Naive thymus-derived CD4-positive, alpha-beta T cell (primary cell): ENCODE results near the gene WDR33. TPM values are rescaled to one million over a fixed set of nuclear protein-coding genes. Genes with fewer than 3 reads are reported as not detected.
A peak's percentile ranks its signal among the peaks of the same experiment; 100 is the strongest.
"Not testable (repeated sequence)": the region's sequence is repeated elsewhere in the genome, so short reads cannot be mapped to it uniquely, and the experiment has no call there.

Experiments
- ATAC-seq: fragments of 150-1000 bp; cut with Tn5 transposase; 2 replicates; pipeline ENCODE4 v1.10.0; 2021; ENCODE audit warnings: mild to moderate bottlenecking, moderate library complexity
- CTCF ChIA-PET: fragments of 350-600 bp; sonication (Branson Sonifier 250); formaldehyde crosslinking; loops from one replicate; lab custom pipeline; 2021; ENCODE audit warnings: antibody characterized with exemption; lab: Charles Lee
- POLR2A ChIA-PET: fragments of 350-600 bp; sonication (Branson Sonifier 250); formaldehyde crosslinking; loops from one replicate; lab custom pipeline; 2021; ENCODE audit warnings: antibody characterized with exemption, inconsistent platforms; lab: Charles Lee
- DNase-seq, 9 donors: peaks; one replicate each; pipeline versions ENCODE4 v3.0.0 to v3.0.0-alpha.2; 2020 to 2022; ENCODE audit warnings: mixed read lengths in 1 of 9
- H3K27ac ChIP-seq: one replicate; pipeline ENCODE4 v1.7.0; 2013; ENCODE audit warnings: mild to moderate bottlenecking, low read depth, low read length, moderate library complexity
- H3K27me3 ChIP-seq, 2 donors: one replicate each; pipeline ENCODE4 v1.7.0; 2013; ENCODE audit warnings: low read length in 2 of 2, mild to moderate bottlenecking in 2 of 2, moderate library complexity in 2 of 2; ENCODE audit not compliant: control insufficient read depth in 2 of 2, insufficient read depth in 2 of 2
- H3K36me3 ChIP-seq, 3 experiments: 1 replicate in 2 of 3; 2 replicates in 1 of 3; pipeline ENCODE4 v1.7.0; 2013; ENCODE audit warnings: low read length in 3 of 3, mild to moderate bottlenecking in 3 of 3, moderate library complexity in 1 of 3; ENCODE audit not compliant: insufficient read depth in 3 of 3, control insufficient read depth in 2 of 3
- H3K4me1 ChIP-seq, 2 donors: one replicate each; pipeline ENCODE4 v1.7.0; 2013; ENCODE audit warnings: low read length in 2 of 2, mild to moderate bottlenecking in 2 of 2, moderate library complexity in 1 of 2; ENCODE audit not compliant: control insufficient read depth in 2 of 2, insufficient read depth in 2 of 2
- H3K4me3 ChIP-seq: 2 replicates; pipeline ENCODE4 v1.7.0; 2013; ENCODE audit warnings: mild to moderate bottlenecking, low read length
- H3K9me3 ChIP-seq, 3 experiments: 1 replicate in 2 of 3; 2 replicates in 1 of 3; pipeline ENCODE4 v1.7.0; 2013; ENCODE audit warnings: low read length in 3 of 3; ENCODE audit not compliant: control insufficient read depth in 2 of 3
- H3K27ac Mint-ChIP-seq, 9 donors: one replicate each; pipeline ENCODE4 v1.8.0; 2020 to 2022; ENCODE audit warnings: mixed read lengths in 9 of 9, mild to moderate bottlenecking in 8 of 9, moderate library complexity in 5 of 9, inconsistent platforms in 2 of 9
- H3K27me3 Mint-ChIP-seq, 5 donors: one replicate each; pipeline ENCODE4 v1.8.0; 2021 to 2022; ENCODE audit warnings: mixed read lengths in 5 of 5, mild to moderate bottlenecking in 1 of 5
- H3K36me3 Mint-ChIP-seq, 5 donors: one replicate each; pipeline ENCODE4 v1.8.0; 2020 to 2022; ENCODE audit warnings: mixed read lengths in 5 of 5, mild to moderate bottlenecking in 3 of 5, inconsistent platforms in 1 of 5
- H3K4me1 Mint-ChIP-seq, 7 donors: one replicate each; pipeline ENCODE4 v1.8.0; 2020 to 2022; ENCODE audit warnings: mixed read lengths in 7 of 7, mild to moderate bottlenecking in 3 of 7, inconsistent platforms in 1 of 7
- H3K4me3 Mint-ChIP-seq, 10 donors: one replicate each; pipeline ENCODE4 v1.8.0; 2020 to 2022; ENCODE audit warnings: mild to moderate bottlenecking in 10 of 10, mixed read lengths in 10 of 10, moderate library complexity in 6 of 10, inconsistent platforms in 2 of 10
- H3K9me3 Mint-ChIP-seq, 11 donors: one replicate each; pipeline ENCODE4 v1.8.0; 2020 to 2022; ENCODE audit warnings: mixed read lengths in 11 of 11, mild to moderate bottlenecking in 4 of 11, inconsistent platforms in 1 of 11, moderate library complexity in 1 of 11
- intact Hi-C, 2 donors: fragments of 100-400 bp; cut with micrococcal nuclease; formaldehyde crosslinking; loops; one replicate each; pipeline ENCODE4 v1.15.1; 2023
- polyA plus RNA-seq, 2 donors: library from polyadenylated mRNA; unstranded; fragments of 300-500 nt; fragmentation: Illumina TruSeq; gene quantifications; one replicate each; pipeline ENCODE4 v1.2.3, GENCODE V29; 2021
- total RNA-seq, 6 experiments: library from RNA in 5 of 6; stranded (reverse) in 5 of 6; gene quantifications; 1 replicate in 5 of 6; 2 replicates in 1 of 6; pipeline ENCODE4 v1.2.3 and lab custom pipeline; 2021 to 2026

WDR33 gene
- total and polyA plus RNA-seq, 7 experiments from 2014 or later: 36.7 to 98.7 (median 67.1) TPM

- Mint-ChIP-seq H3K36me3 (peaks cover 0 to 15% (median 13%) of the 10 kb centered on the region in 5 donors), H3K27ac (peak overlapping the region in 8 of 9 donors; percentile 21 to 83 (median 57)), H3K27me3 (no peaks in the 10 kb centered on the region), H3K4me3 (peak overlapping the region in 2 of 10 donors; percentile 12 to 24), H3K4me1 (peaks cover 31 to 63% (median 59%) of the 10 kb centered on the region in 7 donors), H3K9me3 (peaks cover 0 to 4% (median 0%) of the 10 kb centered on the region in 11 donors)
- H3K27me3 ChIP-seq: no peaks in the 10 kb centered on the region
- DNase-seq: no peak
- ATAC-seq: no peak
- CTCF ChIA-PET: no interaction called here
- no peak overlapping the region for H3K4me3 ChIP-seq
- H3K27ac ChIP-seq: no peak overlapping the region
- POLR2A ChIA-PET: no interaction called here
- intact Hi-C loops: no loop called here
- H3K9me3 ChIP-seq: no peaks in the 10 kb centered on the region
- H3K4me1 ChIP-seq: peaks cover 6 to 10% of the 10 kb centered on the region in 2 donors
- no peaks in the 10 kb centered on the region for H3K36me3 ChIP-seq
Measured at GRCh38 chr2:127776122-127776780, 34.7 kb downstream of the WDR33 start.

- Histone ChIP-seq H3K4me3 (no peak overlapping the region), H3K4me1 (peaks cover 0 to 5% of the 10 kb centered on the region in 2 donors), H3K27ac (no peak overlapping the region), H3K9me3 (no peaks in the 10 kb centered on the region), H3K27me3 (no peaks in the 10 kb centered on the region), H3K36me3 (peaks cover 0 to 26% (median 9%) of the 10 kb centered on the region in 3 experiments)
- Mint-ChIP-seq H3K4me1 (peaks cover 18 to 41% (median 31%) of the 10 kb centered on the region in 7 donors), H3K4me3 (no peak overlapping the region), H3K27ac (no peak overlapping the region), H3K27me3 (no peaks in the 10 kb centered on the region), H3K9me3 (no peaks in the 10 kb centered on the region), H3K36me3 (peaks cover 7 to 17% (median 15%) of the 10 kb centered on the region in 5 donors)
- ATAC-seq (no peak), DNase-seq (no peak)
- POLR2A ChIA-PET: no interaction called here
- CTCF ChIA-PET: no interaction called here
- intact Hi-C loops: no loop called here
Measured at GRCh38 chr2:127771756-127772155, 39.2 kb downstream of the WDR33 start.

GRCh38 chr2:127770973-127771735, 39.8 kb downstream of the WDR33 start:
- intact Hi-C loops: no loop called here
- H3K36me3 Mint-ChIP-seq: peaks cover 7 to 18% (median 15%) of the 10 kb centered on the region in 5 donors
- no peaks in the 10 kb centered on the region for H3K27me3 ChIP-seq
- ChIA-PET CTCF (no interaction called here), POLR2A (interaction anchor here (0.7 kb wide), 1 partner anchor 17 kb away, joined by 4 read pairs; no protein-coding TSS in a partner anchor)
- DNase-seq (no peak), ATAC-seq (no peak)
- H3K9me3 Mint-ChIP-seq: no peaks in the 10 kb centered on the region
- no peak overlapping the region for H3K4me3 ChIP-seq
- no peak overlapping the region for H3K4me3 Mint-ChIP-seq
- H3K36me3 ChIP-seq: peaks cover 0 to 32% (median 14%) of the 10 kb centered on the region in 3 experiments
- H3K4me1 ChIP-seq: no peaks in the 10 kb centered on the region
- no peaks in the 10 kb centered on the region for H3K27me3 Mint-ChIP-seq
- H3K27ac Mint-ChIP-seq: peak overlapping the region in 3 of 9 donors; percentile 6 to 70 (median 19)
- no peaks in the 10 kb centered on the region for H3K9me3 ChIP-seq
- H3K27ac ChIP-seq: no peak overlapping the region
- peaks cover 14 to 35% (median 25%) of the 10 kb centered on the region in 7 donors for H3K4me1 Mint-ChIP-seq

- H3K9me3 ChIP-seq, H3K27ac ChIP-seq, intact Hi-C loops, ATAC-seq, H3K27me3 ChIP-seq, DNase-seq, CTCF ChIA-PET, H3K4me3 ChIP-seq, H3K4me3 Mint-ChIP-seq, H3K4me1 ChIP-seq, H3K27me3 Mint-ChIP-seq, H3K9me3 Mint-ChIP-seq: not testable (repeated sequence)
- POLR2A ChIA-PET: interaction anchor here (0.7 kb wide), 1 partner anchor 16 kb away, joined by 4 read pairs; no protein-coding TSS in a partner anchor
- peak overlapping the region in 1 of 9 donors; percentile 6 for H3K27ac Mint-ChIP-seq
- H3K4me1 Mint-ChIP-seq: peaks cover 10 to 29% (median 19%) of the 10 kb centered on the region in 7 donors
- peaks cover 7 to 21% (median 15%) of the 10 kb centered on the region in 5 donors for H3K36me3 Mint-ChIP-seq
- peaks cover 0 to 38% (median 14%) of the 10 kb centered on the region in 3 experiments for H3K36me3 ChIP-seq
Measured at GRCh38 chr2:127770534-127770933, 40.4 kb downstream of the WDR33 start.

- no peak for DNase-seq
- Histone ChIP-seq H3K27ac (no peak overlapping the region), H3K4me3 (no peak overlapping the region), H3K4me1 (no peaks in the 10 kb centered on the region), H3K9me3 (no peaks in the 10 kb centered on the region), H3K27me3 (no peaks in the 10 kb centered on the region), H3K36me3 (peaks cover 0 to 47% (median 19%) of the 10 kb centered on the region in 3 experiments)
- H3K27me3 Mint-ChIP-seq: no peaks in the 10 kb centered on the region
- intact Hi-C loops: no loop called here
- H3K4me1 Mint-ChIP-seq: peaks cover 10 to 23% (median 14%) of the 10 kb centered on the region in 7 donors
- ChIA-PET POLR2A (no interaction called here), CTCF (no interaction called here)
- H3K9me3 Mint-ChIP-seq: no peaks in the 10 kb centered on the region
- peaks cover 7 to 30% (median 19%) of the 10 kb centered on the region in 5 donors for H3K36me3 Mint-ChIP-seq
- H3K27ac Mint-ChIP-seq: peak overlapping the region in 5 of 9 donors; percentile 48 to 84 (median 52)
- peak overlapping the region in 1 of 10 donors; percentile 3 for H3K4me3 Mint-ChIP-seq
- ATAC-seq: no peak
Measured at GRCh38 chr2:127769587-127769986, 41.4 kb downstream of the WDR33 start.

GRCh38 chr2:127768775-127769479, 42.0 kb downstream of the WDR33 start:
- peaks cover 10 to 23% (median 14%) of the 10 kb centered on the region in 7 donors for H3K4me1 Mint-ChIP-seq
- Histone ChIP-seq H3K4me3 (no peak overlapping the region), H3K27ac (no peak overlapping the region), H3K27me3 (no peaks in the 10 kb centered on the region), H3K36me3 (peaks cover 7 to 54% (median 21%) of the 10 kb centered on the region in 3 experiments), H3K9me3 (no peaks in the 10 kb centered on the region), H3K4me1 (no peaks in the 10 kb centered on the region)
- no peaks in the 10 kb centered on the region for H3K9me3 Mint-ChIP-seq
- peaks cover 7 to 37% (median 21%) of the 10 kb centered on the region in 5 donors for H3K36me3 Mint-ChIP-seq
- peak overlapping the region in 6 of 9 donors; percentile 47 to 84 (median 52) for H3K27ac Mint-ChIP-seq
- DNase-seq: no peak
- intact Hi-C loops: no loop called here
- ATAC-seq: no peak
- POLR2A ChIA-PET: no interaction called here
- H3K4me3 Mint-ChIP-seq: peak overlapping the region in 1 of 10 donors; percentile 3
- CTCF ChIA-PET: no interaction called here
- no peaks in the 10 kb centered on the region for H3K27me3 Mint-ChIP-seq
